HG03469 (cell line): ENCODE data around the gene ZNF367.
A peak's percentile ranks its signal among the peaks of the same experiment; 100 is the strongest.

Source experiments
- ATAC-seq: cut with Tn5 transposase; IDR thresholded peaks from one replicate; pipeline ENCODE4 v1.9.1; 2021; ENCODE audit warnings: mild to moderate bottlenecking, moderate library complexity, moderate number of reproducible peaks; ENCODE audit not compliant: unreplicated experiment

The ZNF367 gene

GRCh38 chr9:96437454-96437853 lies 19.3 kb upstream of the ZNF367 start:
- ATAC-seq: no peak

GRCh38 chr9:96436456-96437126 lies 18.4 kb upstream of the ZNF367 start:
- ATAC-seq: no peak

GRCh38 chr9:96436063-96436455 lies 17.9 kb upstream of the ZNF367 start:
- ATAC-seq: no peak

- ATAC-seq: no peak
These were observed 17.2 kb upstream of the ZNF367 start for GRCh38 chr9:96435345-96435744.

- no peak for ATAC-seq
These were observed 12.2 kb upstream of the ZNF367 start for GRCh38 chr9:96430377-96430776.

GRCh38 chr9:96429732-96430131 lies 11.6 kb upstream of the ZNF367 start:
- ATAC-seq: no peak

GRCh38 chr9:96425500-96426169 lies 7.5 kb upstream of the ZNF367 start:
- no peak for ATAC-seq

GRCh38 chr9:96423985-96424336 lies 5.8 kb upstream of the ZNF367 start:
- no peak for ATAC-seq

GRCh38 chr9:96423322-96423984 lies 5.3 kb upstream of the ZNF367 start:
- ATAC-seq: no peak

- no peak for ATAC-seq
These were observed 2.5 kb upstream of the ZNF367 start for GRCh38 chr9:96420468-96421219.

- ATAC-seq: no peak
These were observed 1.5 kb upstream of the ZNF367 start for GRCh38 chr9:96419691-96419969.

- peak; percentile 21 for ATAC-seq
These were observed 935 bp upstream of the ZNF367 start for GRCh38 chr9:96418920-96419690.

GRCh38 chr9:96417661-96418082 lies 498 bp downstream of the ZNF367 start:
- ATAC-seq: no peak

GRCh38 chr9:96417051-96417586 lies 1.1 kb downstream of the ZNF367 start:
- ATAC-seq: no peak

- ATAC-seq: no peak
These were observed 4.6 kb downstream of the ZNF367 start for GRCh38 chr9:96413302-96414221.

- no peak for ATAC-seq
These were observed 5.8 kb downstream of the ZNF367 start for GRCh38 chr9:96412174-96412913.

- ATAC-seq: no peak
These were observed 6.9 kb downstream of the ZNF367 start for GRCh38 chr9:96411129-96411838.
